ENCODE data around the gene CD44.

CD44 gene

DNA sequence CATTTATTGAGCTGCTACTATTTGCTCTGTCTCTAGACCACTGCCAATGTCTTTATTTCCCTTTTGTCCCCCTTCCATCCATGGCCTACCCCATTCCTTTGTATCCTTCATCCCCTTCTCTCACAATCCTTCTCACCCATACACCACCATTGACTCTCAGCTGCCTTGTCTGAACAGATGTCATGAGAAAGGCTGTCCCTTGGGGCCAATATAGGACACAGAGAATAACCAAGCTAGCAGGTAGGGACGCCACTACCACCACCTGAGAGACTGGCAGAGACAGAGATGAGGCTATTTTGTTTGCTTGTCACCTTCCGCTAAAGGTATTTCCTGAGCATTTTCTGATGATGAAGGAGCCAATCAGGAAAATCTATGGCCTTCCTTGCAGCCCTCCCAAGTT, 138.9 kb downstream of the CD44 start:
- Histone ChIP-seq H3K9ac (ENCODE audit: low read length) (no peak overlapping the region), H3K4me3 (ENCODE audit: low read depth in 1 of 2, low read length in 2 of 2) (no peak overlapping the region), H3K27me3 (ENCODE audit: control insufficient read depth in 1 of 2, insufficient read depth in 2 of 2, low read length in 2 of 2) (no peaks in the 10 kb centered on the region), H3K27ac (ENCODE audit: low read depth, low read length) (no peak overlapping the region), H3K9me3 (ENCODE audit: low read length) (no peaks in the 10 kb centered on the region), H3K4me1 (ENCODE audit: insufficient read depth, low read length) (peaks cover 23% of the 10 kb centered on the region), H3K36me3 (ENCODE audit: insufficient read depth, low read length) (no peaks in the 10 kb centered on the region)

DNA sequence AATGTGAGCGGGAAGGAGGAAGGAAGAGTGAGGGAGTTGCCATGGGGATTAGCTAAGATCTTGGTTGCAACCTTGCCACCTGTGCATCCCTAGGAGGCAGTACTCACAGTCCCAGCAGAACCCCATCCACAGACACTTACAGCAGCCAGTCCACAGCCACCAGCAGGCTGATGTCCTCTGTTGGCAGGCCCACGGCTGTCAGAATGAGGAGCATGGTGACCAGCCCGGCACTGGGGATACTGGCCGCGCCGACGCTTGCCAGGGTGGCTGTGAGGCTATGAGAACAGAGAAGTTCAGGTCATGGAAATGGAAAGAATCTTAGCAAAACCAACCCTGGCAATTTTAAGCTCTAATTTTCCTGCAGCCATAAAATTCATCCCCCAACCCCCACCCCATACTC, 141.8 kb downstream of the CD44 start:
- no peak overlapping the region for H3K27ac ChIP-seq (ENCODE audit: low read depth, low read length)
- H3K9ac ChIP-seq (ENCODE audit: low read length) = no peak overlapping the region

DNA sequence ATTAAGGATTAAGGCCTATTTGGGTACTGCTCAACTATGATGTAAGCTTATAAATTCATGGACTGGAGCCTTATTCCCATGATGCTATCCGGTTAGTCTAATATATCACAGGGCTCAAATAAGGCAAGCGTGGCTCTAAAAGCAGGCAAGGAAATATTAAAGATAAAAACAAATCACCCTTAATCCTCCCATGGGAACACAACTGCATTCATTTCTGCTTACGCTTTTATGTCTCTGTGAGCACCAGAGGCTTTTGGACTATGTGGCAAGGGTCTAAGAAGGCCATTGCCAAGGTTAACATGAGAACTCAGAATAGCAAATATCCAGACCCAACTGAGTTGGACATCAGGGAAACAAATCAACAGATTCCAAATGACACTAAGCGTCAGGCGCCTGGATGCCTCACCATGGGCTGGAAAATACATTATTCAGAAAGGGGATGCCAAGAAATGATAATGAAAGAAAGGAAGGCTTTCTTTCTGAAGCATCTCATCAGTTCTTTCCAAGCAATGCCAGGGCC, 142.3 kb downstream of the CD44 start:
- no peak overlapping the region for H3K4me3 ChIP-seq (ENCODE audit: low read depth in 1 of 2, low read length in 2 of 2)
- H3K36me3 ChIP-seq (ENCODE audit: insufficient read depth, low read length) = no peaks in the 10 kb centered on the region
- H3K27ac ChIP-seq (ENCODE audit: low read depth, low read length) = no peak overlapping the region
- H3K9ac ChIP-seq (ENCODE audit: low read length) = no peak overlapping the region
- peaks cover 4% of the 10 kb centered on the region for H3K4me1 ChIP-seq (ENCODE audit: insufficient read depth, low read length)
- no peaks in the 10 kb centered on the region for H3K27me3 ChIP-seq (ENCODE audit: control insufficient read depth in 1 of 2, insufficient read depth in 2 of 2, low read length in 2 of 2)
- H3K9me3 ChIP-seq (ENCODE audit: low read length) = no peaks in the 10 kb centered on the region

More for the DNA sequence above, 141.8 kb downstream of the CD44 start:
- H3K4me3 ChIP-seq (ENCODE audit: low read depth in 1 of 2, low read length in 2 of 2) = no peak overlapping the region
- no peaks in the 10 kb centered on the region for H3K36me3 ChIP-seq (ENCODE audit: insufficient read depth, low read length)
- H3K27me3 ChIP-seq (ENCODE audit: control insufficient read depth in 1 of 2, insufficient read depth in 2 of 2, low read length in 2 of 2) = no peaks in the 10 kb centered on the region
- no peaks in the 10 kb centered on the region for H3K9me3 ChIP-seq (ENCODE audit: low read length)
- H3K4me1 ChIP-seq (ENCODE audit: insufficient read depth, low read length) = peaks cover 9% of the 10 kb centered on the region
